ENCODE measurements around the gene SSH3. TPM values are rescaled to one million over a fixed set of nuclear protein-coding genes. Genes with fewer than 3 reads are reported as not detected.

Gene SSH3
- total RNA-seq, 1 experiment from 2014 or later, result 89.6 TPM

- no peaks in the 10 kb centered on the region for H3K27me3 Mint-ChIP-seq (ENCODE audit: insufficient read depth, unreplicated experiment)
- ChIA-PET CTCF (interaction anchor here (0.9 kb wide), 1 partner anchor 68 kb away, joined by 3 read pairs; no protein-coding TSS in a partner anchor), POLR2A (interaction anchor here (0.5 to 0.8 kb wide), 2 partner anchors 17 to 428 kb away, joined by 3 to 4 read pairs; partner anchors contain the start of gene GRK2)
- peaks cover 94% of the 10 kb centered on the region for H3K36me3 Mint-ChIP-seq (ENCODE audit: insufficient read depth, unreplicated experiment)
- no peaks in the 10 kb centered on the region for H3K9me3 Mint-ChIP-seq (ENCODE audit: unreplicated experiment)
- no peak overlapping the region for H3K4me3 ChIP-seq (ENCODE audit: low read depth, low read length)
- DNase-seq, result no peak
- TF ChIP-seq CTCF (IDR thresholded peaks at IDR 0.05; ENCODE audit: insufficient read depth in 1 of 2, low read depth in 1 of 2, low read length in 1 of 2, severe bottlenecking in 1 of 2, unreplicated experiment in 1 of 2), result no peak
- no peak overlapping the region for H3K27ac Mint-ChIP-seq (ENCODE audit: unreplicated experiment)
- H3K4me1 ChIP-seq, result peaks cover 13% of the 10 kb centered on the region
- no peaks in the 10 kb centered on the region for H3K27me3 ChIP-seq (replicated peaks; ENCODE audit: control insufficient read depth, insufficient read depth, low read length)
- H3K36me3 ChIP-seq (ENCODE audit: control insufficient read depth, insufficient read depth, low read length), result peaks cover 9% of the 10 kb centered on the region
- H3K4me3 Mint-ChIP-seq (ENCODE audit: unreplicated experiment), result no peak overlapping the region
- no TSS peak for BruUV-seq (replicated peaks)
- H3K4me1 Mint-ChIP-seq (ENCODE audit: low read depth, unreplicated experiment), result peaks cover 13% of the 10 kb centered on the region
- H3K9me3 ChIP-seq, result no peaks in the 10 kb centered on the region
- intact Hi-C loops (cut with micrococcal nuclease; ENCODE audit: unreplicated experiment), result no loop called here
These were observed 19.8 kb upstream of the SSH3 start for GRCh38 chr11:67283481-67283963.

DNA sequence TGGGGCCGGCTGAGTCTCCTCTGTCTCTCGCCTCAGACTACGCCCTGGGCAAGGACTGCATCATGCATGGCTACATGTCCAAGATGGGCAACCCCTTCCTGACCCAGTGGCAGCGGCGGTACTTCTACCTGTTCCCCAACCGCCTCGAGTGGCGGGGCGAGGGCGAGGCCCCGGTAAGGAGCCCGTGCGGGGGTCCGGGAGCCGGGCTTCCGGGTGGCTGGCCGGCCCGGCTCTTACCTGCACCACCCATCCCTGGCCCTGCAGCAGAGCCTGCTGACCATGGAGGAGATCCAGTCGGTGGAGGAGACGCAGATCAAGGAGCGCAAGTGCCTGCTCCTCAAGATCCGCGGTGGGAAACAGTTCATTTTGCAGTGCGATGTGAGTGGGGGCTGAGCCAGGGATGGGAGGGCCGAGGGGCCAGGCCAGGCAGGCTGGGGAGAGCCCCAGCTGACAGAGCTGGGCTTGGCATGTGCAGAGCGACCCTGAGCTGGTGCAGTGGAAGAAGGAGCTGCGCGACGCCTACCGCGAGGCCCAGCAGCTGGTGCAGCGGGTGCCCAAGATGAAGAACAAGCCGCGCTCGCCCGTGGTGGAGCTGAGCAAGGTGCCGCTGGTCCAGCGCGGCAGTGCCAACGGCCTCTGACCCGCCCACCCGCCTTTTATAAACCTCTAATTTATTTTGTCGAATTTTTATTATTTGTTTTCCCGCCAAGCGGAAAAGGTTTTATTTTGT is 18.4 kb upstream of the SSH3 start:
- H3K4me1 Mint-ChIP-seq (ENCODE audit: low read depth, unreplicated experiment), result peaks cover 17% of the 10 kb centered on the region
- H3K27ac Mint-ChIP-seq (ENCODE audit: unreplicated experiment), result no peak overlapping the region

More for the DNA sequence above, 18.4 kb upstream of the SSH3 start:
- BruUV-seq (replicated peaks), result no TSS peak
- Histone ChIP-seq H3K4me3 (ENCODE audit: low read depth, low read length) (no peak overlapping the region), H3K36me3 (ENCODE audit: control insufficient read depth, insufficient read depth, low read length) (peaks cover 9% of the 10 kb centered on the region), H3K4me1 (peaks cover 16% of the 10 kb centered on the region), H3K9me3 (no peaks in the 10 kb centered on the region), H3K27me3 (replicated peaks; ENCODE audit: control insufficient read depth, insufficient read depth, low read length) (no peaks in the 10 kb centered on the region)
- ChIA-PET POLR2A (interaction anchor here (0.5 kb wide), 1 partner anchor 88 kb away, joined by 27 read pairs; the partner anchor contains the start of gene CLCF1), CTCF (no interaction called here)
- H3K27me3 Mint-ChIP-seq (ENCODE audit: insufficient read depth, unreplicated experiment), result no peaks in the 10 kb centered on the region
- no peak for DNase-seq
- peaks cover 90% of the 10 kb centered on the region for H3K36me3 Mint-ChIP-seq (ENCODE audit: insufficient read depth, unreplicated experiment)
- TF ChIP-seq CTCF (IDR thresholded peaks at IDR 0.05; ENCODE audit: insufficient read depth in 1 of 2, low read depth in 1 of 2, low read length in 1 of 2, severe bottlenecking in 1 of 2, unreplicated experiment in 1 of 2), result no peak
- H3K9me3 Mint-ChIP-seq (ENCODE audit: unreplicated experiment), result no peaks in the 10 kb centered on the region
- intact Hi-C loops (cut with micrococcal nuclease; ENCODE audit: unreplicated experiment), result no loop called here
- no peak overlapping the region for H3K4me3 Mint-ChIP-seq (ENCODE audit: unreplicated experiment)
